Thymus (tissue), 11 donors: ENCODE data around the gene IP6K2. TPM values are rescaled to one million over a fixed set of nuclear protein-coding genes. Genes with fewer than 3 reads are reported as not detected.

ENCODE experiments used
- DNase-seq, 9 donors: peaks; one replicate each; pipeline ENCODE4 v3.0.0-alpha.2; 2013; ENCODE audit warnings: low spot score in 9 of 9, low read depth in 6 of 9, missing footprints in 1 of 9
- H3K27ac ChIP-seq, 2 donors: one replicate each; pipeline ENCODE4 v1.5.1; 2013; ENCODE audit warnings: control low read depth in 1 of 2, low read depth in 1 of 2, low read length in 1 of 2, mild to moderate bottlenecking in 1 of 2, moderate library complexity in 1 of 2
- H3K27me3 ChIP-seq, 2 donors: one replicate each; pipeline ENCODE4 v1.5.1; 2013; ENCODE audit warnings: low read length in 1 of 2; ENCODE audit not compliant: control insufficient read depth in 2 of 2, insufficient read depth in 1 of 2
- H3K36me3 ChIP-seq, 2 donors: one replicate each; pipeline ENCODE4 v1.5.1; 2013; ENCODE audit warnings: low read length in 1 of 2, mild to moderate bottlenecking in 1 of 2, moderate library complexity in 1 of 2; ENCODE audit not compliant: control insufficient read depth in 2 of 2, insufficient read depth in 2 of 2
- H3K4me1 ChIP-seq, 2 donors: one replicate each; pipeline ENCODE4 v1.5.1; 2013; ENCODE audit warnings: low read length in 2 of 2; ENCODE audit not compliant: control insufficient read depth in 2 of 2, insufficient read depth in 2 of 2
- H3K4me3 ChIP-seq, 2 donors: one replicate each; pipeline ENCODE4 v1.5.1; 2013; ENCODE audit warnings: low read length in 2 of 2, control low read depth in 1 of 2, mild to moderate bottlenecking in 1 of 2
- H3K9me3 ChIP-seq, 2 donors: one replicate each; pipeline ENCODE4 v1.5.1; 2013; ENCODE audit warnings: low read length in 1 of 2, mild to moderate bottlenecking in 1 of 2; ENCODE audit not compliant: control insufficient read depth in 2 of 2, insufficient read depth in 1 of 2
- WGBS: extraction: QIAGEN DNeasy Blood & Tissue Kit; methylation state at CpG from one replicate; pipeline ENCODE4 v1.1.7; 2013; 5-methylcytosine and 5-hydroxymethylcytosine counted together
- polyA plus RNA-seq: library from polyadenylated mRNA; stranded (reverse); fragments of 200-250 nt; gene quantifications from one replicate; pipeline ENCODE4 v1.2.3, GENCODE V29; 2013
- total RNA-seq: library from RNA; stranded (reverse); fragments of 120-200 nt; gene quantifications from one replicate; pipeline ENCODE4 v1.2.4, GENCODE V29; 2013
- donor health status: healthy.

IP6K2 gene
- total and polyA plus RNA-seq, 2 donors, result 98.4 to 134 TPM

DNA sequence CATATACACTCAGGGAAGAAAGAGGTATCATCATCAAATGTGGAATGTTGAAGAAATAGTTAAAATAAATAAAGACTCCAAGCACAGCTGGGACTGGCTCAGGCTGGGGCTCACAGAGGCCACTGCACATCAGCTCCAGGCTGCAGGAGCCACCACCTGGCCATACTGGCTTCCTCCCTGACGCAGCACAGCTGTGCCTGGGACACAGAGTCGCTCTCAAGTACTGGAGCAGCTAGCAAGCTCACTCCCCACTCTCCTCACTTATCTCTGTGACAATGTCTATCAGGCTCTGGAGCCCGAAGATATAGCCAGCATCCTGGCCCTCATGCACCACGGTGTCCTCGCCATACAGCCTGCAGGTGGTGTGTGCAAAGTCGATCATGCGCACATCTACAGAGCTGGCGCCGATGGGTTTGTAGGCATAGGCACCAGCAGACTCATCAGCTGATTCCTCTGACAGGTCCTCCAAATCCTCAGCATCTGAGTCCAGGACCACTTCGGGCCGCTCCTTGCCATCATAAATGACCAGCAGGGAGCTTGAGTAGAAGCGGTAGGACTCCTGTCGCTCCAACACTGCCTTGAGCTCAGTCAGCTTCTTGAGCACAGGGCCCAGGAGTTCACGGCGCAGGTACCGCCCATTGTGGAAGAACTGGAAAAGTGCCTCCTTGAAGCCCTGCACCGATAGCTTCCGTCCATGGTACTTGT is 28.8 kb downstream of the IP6K2 start:
- peaks cover 0 to 4% of the 10 kb centered on the region in 2 donors for H3K9me3 ChIP-seq
- no peaks in the 10 kb centered on the region for H3K27me3 ChIP-seq
- no peak overlapping the region for H3K27ac ChIP-seq
- peaks cover 56 to 62% of the 10 kb centered on the region in 2 donors for H3K36me3 ChIP-seq
- DNase-seq, result no peak
- peaks cover 5 to 22% of the 10 kb centered on the region in 2 donors for H3K4me1 ChIP-seq
- WGBS, result 97% methylated on average over 18 of the region's 18 CpGs
- no peak overlapping the region for H3K4me3 ChIP-seq

DNA sequence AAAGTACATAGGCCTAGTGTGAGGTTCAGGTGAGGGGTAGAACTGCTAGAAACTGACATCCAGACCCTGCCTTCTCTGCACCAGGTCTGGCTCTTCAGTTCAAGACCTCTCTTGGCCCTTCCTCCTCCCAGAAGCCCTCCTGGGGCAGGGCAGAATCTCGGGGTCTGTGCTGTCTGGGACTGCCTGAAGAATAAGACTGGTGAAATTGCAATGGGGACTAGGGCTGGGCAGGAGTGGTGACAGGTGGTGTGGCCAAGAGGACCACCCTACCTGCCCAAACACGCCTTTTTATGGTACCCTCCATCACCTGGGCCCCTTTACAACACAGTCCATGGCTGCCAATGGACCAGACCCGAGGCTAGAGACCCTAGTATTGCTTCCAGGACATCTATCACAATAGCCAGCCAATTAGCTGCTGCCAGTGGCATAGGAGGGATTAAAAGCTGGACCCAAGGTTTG is 29.8 kb downstream of the IP6K2 start:
- 73% methylated on average over 3 of the region's 3 CpGs for WGBS
- no peak for DNase-seq
- Histone ChIP-seq H3K27me3 (no peaks in the 10 kb centered on the region), H3K9me3 (peaks cover 0 to 4% of the 10 kb centered on the region in 2 donors), H3K27ac (no peak overlapping the region), H3K4me3 (no peak overlapping the region), H3K36me3 (peaks cover 51 to 55% of the 10 kb centered on the region in 2 donors), H3K4me1 (peaks cover 5 to 22% of the 10 kb centered on the region in 2 donors)

DNA sequence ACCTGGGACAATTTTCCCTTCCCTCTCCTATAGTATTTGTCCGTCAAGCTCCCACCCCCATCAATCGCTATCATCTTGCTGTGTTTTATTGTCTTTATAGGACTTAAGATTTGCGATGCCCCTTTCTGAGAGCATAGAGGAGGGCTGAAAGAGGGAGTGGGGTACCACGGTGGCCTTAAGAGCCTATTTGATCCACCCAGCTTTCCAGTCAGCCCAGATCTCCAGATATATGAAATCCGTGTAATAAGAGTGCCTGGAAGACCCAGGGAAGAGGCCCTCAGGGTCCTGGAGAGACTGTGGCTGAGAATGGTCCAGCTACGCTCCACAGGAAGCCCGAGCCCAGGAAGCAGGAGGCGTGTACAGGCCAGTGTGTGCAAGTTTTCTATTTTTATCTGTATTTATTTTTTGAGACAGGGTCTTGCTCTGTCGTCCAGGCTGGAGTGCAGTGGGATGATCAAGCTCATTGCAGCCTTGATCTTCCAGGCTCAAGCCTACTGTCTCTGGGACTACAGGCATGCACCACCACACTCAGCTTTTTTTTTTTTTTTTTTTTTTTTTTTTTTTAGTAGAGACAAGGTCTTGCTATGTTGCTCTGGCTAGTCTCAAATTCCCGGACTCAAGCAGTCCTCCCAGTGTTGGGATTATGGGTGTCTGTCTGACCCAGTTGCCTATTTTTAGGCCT is 30.3 kb downstream of the IP6K2 start:
- H3K4me3 ChIP-seq, result no peak overlapping the region
- H3K27ac ChIP-seq, result peak overlapping the region in 1 of 2 donors; percentile 68
- H3K9me3 ChIP-seq, result peaks cover 0 to 4% of the 10 kb centered on the region in 2 donors
- no peaks in the 10 kb centered on the region for H3K27me3 ChIP-seq
- peaks cover 5 to 22% of the 10 kb centered on the region in 2 donors for H3K4me1 ChIP-seq
- 91% methylated on average over 10 of the region's 10 CpGs for WGBS
- no peak for DNase-seq
- H3K36me3 ChIP-seq, result peaks cover 48 to 54% of the 10 kb centered on the region in 2 donors

DNA sequence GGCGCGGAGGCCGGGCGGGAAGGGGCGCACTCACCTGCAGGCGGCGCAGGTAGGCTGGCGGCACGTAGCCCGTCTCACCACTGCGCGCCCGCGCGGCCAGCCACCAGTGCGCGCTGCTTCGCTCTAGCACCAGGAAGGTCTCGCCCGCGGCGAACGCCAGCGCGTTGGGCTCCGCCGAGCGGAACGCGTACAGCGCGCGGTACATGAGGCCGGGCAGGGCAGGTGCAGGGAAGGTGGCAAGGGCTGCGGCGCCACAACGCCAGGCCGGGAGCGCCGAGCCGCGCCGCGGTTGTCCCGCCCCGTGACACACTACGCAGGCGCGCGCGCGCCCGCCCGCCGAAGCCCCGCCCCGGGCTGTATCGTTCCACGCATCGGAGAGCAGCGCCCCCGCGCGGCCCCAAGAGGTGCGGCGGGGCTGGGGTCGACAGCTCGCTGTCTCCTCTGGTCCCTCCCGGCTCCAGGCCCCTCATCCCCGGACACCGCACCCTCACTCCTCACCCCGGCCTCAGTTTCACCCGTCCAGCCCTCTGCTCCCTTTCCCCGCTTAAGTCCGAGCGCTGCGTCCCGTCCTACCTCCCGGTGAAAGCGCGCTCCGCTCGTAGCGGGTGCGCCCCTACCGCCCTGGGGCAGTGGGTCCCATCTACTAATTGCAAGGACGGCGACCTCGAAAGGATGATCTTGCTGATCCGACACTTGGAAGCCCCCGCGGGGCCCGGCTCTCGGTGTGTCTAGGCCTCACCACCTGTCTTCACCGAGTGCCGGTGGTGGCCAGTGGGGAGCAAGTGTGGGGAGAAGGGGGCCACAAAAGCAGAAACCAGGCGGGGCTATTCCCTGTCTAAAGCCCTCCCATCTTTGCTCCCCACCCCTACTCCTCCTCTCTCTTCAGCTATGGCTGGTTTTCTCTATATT is 31.2 kb downstream of the IP6K2 start, which contains the start of gene NCKIPSD:
Gene NCKIPSD, minus strand, starts transcription at position 313 of the 909 bp plus-strand sequence. Its CDS starts 108 bp downstream, at position 205.
- Histone ChIP-seq H3K36me3 (peaks cover 48 to 54% of the 10 kb centered on the region in 2 donors), H3K4me3 (peak within 1 kb of the TSS; percentile 58 to 87), H3K4me1 (peaks cover 5 to 22% of the 10 kb centered on the region in 2 donors), H3K27me3 (no peaks in the 10 kb centered on the region), H3K27ac (peak within 1 kb of the TSS; percentile 89 to 99), H3K9me3 (peaks cover 0 to 4% of the 10 kb centered on the region in 2 donors)
- WGBS, result 1% methylated on average over 97 of the region's 97 CpGs
- DNase-seq, result peak; percentile 59 to 95 (median 89)

DNA sequence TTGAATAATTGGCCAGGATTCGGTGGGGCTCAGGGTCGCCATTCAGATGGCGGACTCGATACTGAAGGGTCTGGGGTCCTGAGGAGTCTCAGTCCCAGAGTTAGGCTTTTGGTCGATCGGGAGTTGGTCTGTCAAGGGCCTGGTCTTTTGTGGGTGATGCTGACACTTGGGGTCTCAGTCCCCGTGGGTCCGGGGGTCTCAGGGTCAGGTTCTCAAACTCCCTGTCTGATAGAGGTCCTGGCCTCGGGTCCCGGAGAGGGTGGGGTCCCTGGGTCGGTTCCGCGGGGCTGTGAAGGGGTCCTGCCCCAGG is 31.8 kb downstream of the IP6K2 start:
- H3K36me3 ChIP-seq, result peaks cover 48 to 52% of the 10 kb centered on the region in 2 donors
- H3K4me3 ChIP-seq, result peak overlapping the region; percentile 58 to 87
- 16% methylated on average over 13 of the region's 13 CpGs for WGBS
- H3K27me3 ChIP-seq, result no peaks in the 10 kb centered on the region
- DNase-seq, result no peak
- H3K9me3 ChIP-seq, result peaks cover 0 to 4% of the 10 kb centered on the region in 2 donors
- H3K4me1 ChIP-seq, result peaks cover 5 to 22% of the 10 kb centered on the region in 2 donors
- peak overlapping the region; percentile 89 to 99 for H3K27ac ChIP-seq

DNA sequence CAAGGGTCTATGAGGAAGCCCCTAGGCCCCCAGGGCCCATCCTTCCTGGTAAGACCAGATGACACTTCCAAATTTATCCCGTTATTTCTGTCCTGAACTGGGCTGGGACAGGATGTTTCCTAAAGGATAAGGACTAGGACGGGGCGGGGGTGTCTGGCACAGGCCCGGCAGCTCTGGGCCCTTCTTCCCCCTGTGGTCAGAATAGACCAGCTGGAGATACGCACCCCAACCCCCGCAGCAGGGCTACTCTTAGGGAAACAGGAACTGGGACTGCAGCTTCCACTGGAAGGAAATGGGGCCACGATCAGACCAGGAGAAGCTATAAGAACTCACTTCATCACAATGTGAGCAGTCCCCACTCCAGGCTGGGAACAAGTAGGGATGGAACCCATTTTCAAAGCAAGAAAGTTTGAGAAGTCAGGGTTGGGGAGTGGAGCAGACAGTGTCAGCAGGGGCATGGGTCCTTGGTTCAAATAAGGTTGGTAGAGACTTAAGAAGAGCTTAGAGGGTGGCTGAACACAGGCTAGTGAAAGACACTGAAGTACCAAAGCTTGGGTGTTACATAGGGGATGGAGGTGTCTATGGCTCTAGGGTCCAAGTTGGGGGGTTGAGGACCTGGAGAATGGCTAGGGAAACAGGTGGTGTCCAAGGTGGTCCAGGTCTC is 32.4 kb downstream of the IP6K2 start:
- Histone ChIP-seq H3K27me3 (no peaks in the 10 kb centered on the region), H3K36me3 (peaks cover 42 to 52% of the 10 kb centered on the region in 2 donors), H3K9me3 (peaks cover 0 to 4% of the 10 kb centered on the region in 2 donors), H3K4me1 (peaks cover 5 to 22% of the 10 kb centered on the region in 2 donors), H3K27ac (no peak overlapping the region), H3K4me3 (peak overlapping the region in 1 of 2 donors; percentile 87)
- 75% methylated on average over 7 of the region's 7 CpGs for WGBS
- DNase-seq, result peak in 1 of 9 donors; percentile 14

DNA sequence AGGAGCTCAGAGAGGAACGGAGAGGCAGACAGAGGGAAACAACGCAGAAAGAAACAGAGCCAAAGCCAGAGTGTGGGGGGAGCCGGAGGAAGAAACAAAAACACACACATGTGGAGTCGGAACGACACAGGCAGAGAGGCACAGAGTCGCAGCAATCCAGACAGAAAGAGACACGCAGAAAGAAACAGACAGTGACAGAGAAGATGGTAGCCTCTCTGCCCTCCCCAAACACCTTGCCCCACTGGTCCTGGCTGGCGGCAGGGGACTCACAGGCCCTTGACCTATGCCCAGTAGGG is 33.0 kb downstream of the IP6K2 start:
- Histone ChIP-seq H3K4me1 (peaks cover 5 to 22% of the 10 kb centered on the region in 2 donors), H3K4me3 (no peak overlapping the region), H3K27ac (no peak overlapping the region), H3K9me3 (peaks cover 0 to 4% of the 10 kb centered on the region in 2 donors), H3K27me3 (no peaks in the 10 kb centered on the region), H3K36me3 (peaks cover 36 to 51% of the 10 kb centered on the region in 2 donors)
- WGBS, result 92% methylated on average over 8 of the region's 8 CpGs
- no peak for DNase-seq

DNA sequence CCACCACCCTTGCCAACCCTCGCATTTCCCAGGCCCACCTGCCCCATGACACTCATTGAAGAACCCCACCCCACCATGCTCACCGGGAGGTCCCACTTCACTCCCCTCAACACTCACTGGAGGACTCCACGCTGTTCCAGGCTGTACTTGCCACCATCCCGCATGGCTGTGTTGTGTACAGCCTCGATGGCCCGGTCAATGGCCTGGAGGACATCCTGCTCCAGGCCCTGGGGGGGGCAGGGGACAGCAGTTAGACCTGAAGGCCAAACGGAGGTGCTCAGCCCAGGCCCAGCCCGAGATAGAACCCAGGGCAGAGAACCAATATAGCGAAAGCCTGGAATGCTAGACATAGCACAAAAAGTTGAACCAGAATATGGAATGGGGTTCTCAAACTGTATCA is 34.2 kb downstream of the IP6K2 start:
- Histone ChIP-seq H3K4me3 (no peak overlapping the region), H3K27me3 (no peaks in the 10 kb centered on the region), H3K9me3 (peaks cover 1 to 4% of the 10 kb centered on the region in 2 donors), H3K27ac (no peak overlapping the region), H3K36me3 (peaks cover 31 to 50% of the 10 kb centered on the region in 2 donors), H3K4me1 (peaks cover 5 to 22% of the 10 kb centered on the region in 2 donors)
- no peak for DNase-seq
- whole genome bisulfite sequencing, result 92% methylated on average over 9 of the region's 9 CpGs
